ENCODE results near the gene PTCHD4. TPM values are rescaled to one million over a fixed set of nuclear protein-coding genes. Genes with fewer than 3 reads are reported as not detected.

PTCHD4 gene
- total and polyA plus RNA-seq, 4 donors, result 0.07 to 0.65 TPM; not detected in 2

GRCh38 chr6:48150701-48151100, 39.7 kb upstream of the PTCHD4 start:
- DNase-seq (ENCODE audit: low spot score), result no peak
- Histone ChIP-seq H3K4me3 (ENCODE audit: low read depth in 1 of 3, low read length in 3 of 3) (no peak overlapping the region), H3K4me1 (ENCODE audit: control insufficient read depth in 4 of 4, insufficient read depth in 4 of 4, low read length in 3 of 4) (no peaks in the 10 kb centered on the region), H3K9ac (ENCODE audit: low read depth in 1 of 2, low read length in 2 of 2) (no peak overlapping the region), H3K27ac (ENCODE audit: low read depth in 1 of 2, low read length in 2 of 2) (no peak overlapping the region), H3K9me3 (ENCODE audit: control insufficient read depth in 4 of 4, low read length in 3 of 4) (peaks cover 0 to 8% (median 2%) of the 10 kb centered on the region in 4 donors), H3K27me3 (ENCODE audit: control insufficient read depth in 4 of 4, insufficient read depth in 4 of 4, low read length in 3 of 4) (no peaks in the 10 kb centered on the region), H3K36me3 (ENCODE audit: control insufficient read depth in 4 of 4, insufficient read depth in 3 of 4, low read depth in 1 of 4, low read length in 3 of 4) (no peaks in the 10 kb centered on the region)
- WGBS, result 85% methylated on average over 2 of the region's 2 CpGs
- TF ChIP-seq TAF1 (conservative IDR thresholded peaks at IDR 0.05) (no peak), ZBTB33 (IDR thresholded peaks at IDR 0.05) (no peak), SP1 (IDR thresholded peaks at IDR 0.05) (no peak), RAD21 (IDR thresholded peaks at IDR 0.05) (no peak), YY1 (IDR thresholded peaks at IDR 0.05) (no peak), CTCF (IDR thresholded peaks at IDR 0.05; ENCODE audit: low read depth, low read length, missing input control) (no peak), REST (IDR thresholded peaks at IDR 0.05) (no peak), ATF3 (IDR thresholded peaks at IDR 0.05) (no peak), RXRA (IDR thresholded peaks at IDR 0.05) (no peak), GABPA (IDR thresholded peaks at IDR 0.05 in 1 of 2, conservative IDR thresholded peaks at IDR 0.05 in 1 of 2) (no peak), HNF4G (IDR thresholded peaks at IDR 0.05) (no peak), JUND (IDR thresholded peaks at IDR 0.05) (no peak), MAX (IDR thresholded peaks at IDR 0.05) (no peak)

- no peaks in the 10 kb centered on the region for H3K27me3 ChIP-seq (ENCODE audit: control insufficient read depth in 4 of 4, insufficient read depth in 4 of 4, low read length in 3 of 4)
- no peak overlapping the region for H3K4me3 ChIP-seq (ENCODE audit: low read depth in 1 of 3, low read length in 3 of 3)
- H3K36me3 ChIP-seq (ENCODE audit: control insufficient read depth in 4 of 4, insufficient read depth in 3 of 4, low read depth in 1 of 4, low read length in 3 of 4), result no peaks in the 10 kb centered on the region
- no peak for DNase-seq (ENCODE audit: low spot score)
- H3K4me1 ChIP-seq (ENCODE audit: control insufficient read depth in 4 of 4, insufficient read depth in 4 of 4, low read length in 3 of 4), result no peaks in the 10 kb centered on the region
- H3K27ac ChIP-seq (ENCODE audit: low read depth in 1 of 2, low read length in 2 of 2), result no peak overlapping the region
- H3K9ac ChIP-seq (ENCODE audit: low read depth in 1 of 2, low read length in 2 of 2), result no peak overlapping the region
- peaks cover 0 to 6% (median 0%) of the 10 kb centered on the region in 4 donors for H3K9me3 ChIP-seq (ENCODE audit: control insufficient read depth in 4 of 4, low read length in 3 of 4)
- TF ChIP-seq GABPA (IDR thresholded peaks at IDR 0.05 in 1 of 2, conservative IDR thresholded peaks at IDR 0.05 in 1 of 2) (no peak), TAF1 (conservative IDR thresholded peaks at IDR 0.05) (no peak), FOXA1 (IDR thresholded peaks at IDR 0.05) (no peak), ZBTB33 (IDR thresholded peaks at IDR 0.05) (no peak), MAX (IDR thresholded peaks at IDR 0.05) (no peak), ATF3 (IDR thresholded peaks at IDR 0.05) (no peak), CTCF (IDR thresholded peaks at IDR 0.05; ENCODE audit: low read depth, low read length, missing input control) (no peak), JUND (IDR thresholded peaks at IDR 0.05) (no peak), FOXA2 (IDR thresholded peaks at IDR 0.05) (no peak), HNF4G (IDR thresholded peaks at IDR 0.05) (no peak)
Measured at GRCh38 chr6:48147051-48147450, 36.1 kb upstream of the PTCHD4 start.
